ENCODE results near the gene ABLIM2. TPM values are rescaled to one million over a fixed set of nuclear protein-coding genes. Genes with fewer than 3 reads are reported as not detected.
A peak's percentile ranks its signal among the peaks of the same experiment; 100 is the strongest.

Gene ABLIM2
- total and polyA plus RNA-seq, 3 donors from 2014 or later: 5.2 to 7.5 (median 6.9) TPM

- intact Hi-C loops (cut with DNase I; ENCODE audit: low total_unique reads): no loop called here
- WGBS, 2 donors: 55 to 59% methylated on average over 1 of the region's 1 CpG
- Histone ChIP-seq H3K9me3 (no peaks in the 10 kb centered on the region), H3K4me1 (peaks cover 8% of the 10 kb centered on the region), H3K27ac (peak overlapping the region in 1 of 2 donors; percentile 2), H3K27me3 (no peaks in the 10 kb centered on the region), H3K4me3 (no peak overlapping the region), H3K36me3 (ENCODE audit: low read depth, missing control alignments) (no peaks in the 10 kb centered on the region)
- TF ChIP-seq POLR2A (IDR thresholded peaks at IDR 0.05) (no peak), CTCF (IDR thresholded peaks at IDR 0.05) (no peak)
- no peak for DNase-seq
These were observed 226.3 kb downstream of the ABLIM2 start for GRCh38 chr4:7932287-7932686.

- H3K36me3 ChIP-seq (ENCODE audit: low read depth, missing control alignments): no peaks in the 10 kb centered on the region
- WGBS, 2 donors: 22 to 35% methylated on average over 6 to 7 of the region's 7 CpGs
- H3K4me1 ChIP-seq: peaks cover 8% of the 10 kb centered on the region
- no peak overlapping the region for H3K4me3 ChIP-seq
- TF ChIP-seq POLR2A (IDR thresholded peaks at IDR 0.05) (no peak), CTCF (IDR thresholded peaks at IDR 0.05) (no peak)
- no peak overlapping the region for H3K27ac ChIP-seq
- H3K27me3 ChIP-seq: no peaks in the 10 kb centered on the region
- intact Hi-C loops (cut with DNase I; ENCODE audit: low total_unique reads): no loop called here
- no peaks in the 10 kb centered on the region for H3K9me3 ChIP-seq
- DNase-seq: no peak
These were observed 229.3 kb downstream of the ABLIM2 start for GRCh38 chr4:7929118-7929951.

- DNase-seq: no peak
- Histone ChIP-seq H3K4me1 (peaks cover 8% of the 10 kb centered on the region), H3K27ac (no peak overlapping the region), H3K36me3 (ENCODE audit: low read depth, missing control alignments) (no peaks in the 10 kb centered on the region), H3K4me3 (no peak overlapping the region), H3K27me3 (no peaks in the 10 kb centered on the region), H3K9me3 (no peaks in the 10 kb centered on the region)
- 80 to 85% methylated on average over 7 of the region's 7 CpGs for WGBS, 2 donors
- TF ChIP-seq CTCF (IDR thresholded peaks at IDR 0.05): no peak
- TF ChIP-seq POLR2A (IDR thresholded peaks at IDR 0.05): no peak
- intact Hi-C loops (cut with DNase I; ENCODE audit: low total_unique reads): no loop called here
These were observed 229.9 kb downstream of the ABLIM2 start for GRCh38 chr4:7928711-7929110.

GRCh38 chr4:7926822-7927221 lies 231.8 kb downstream of the ABLIM2 start:
- intact Hi-C loops (cut with DNase I; ENCODE audit: low total_unique reads): no loop called here
- Histone ChIP-seq H3K9me3 (no peaks in the 10 kb centered on the region), H3K36me3 (ENCODE audit: low read depth, missing control alignments) (no peaks in the 10 kb centered on the region), H3K4me1 (peaks cover 8% of the 10 kb centered on the region), H3K27me3 (no peaks in the 10 kb centered on the region), H3K4me3 (no peak overlapping the region), H3K27ac (no peak overlapping the region)
- 91 to 93% methylated on average over 7 of the region's 7 CpGs for WGBS, 2 donors
- DNase-seq: no peak
- TF ChIP-seq POLR2A (IDR thresholded peaks at IDR 0.05): no peak
- no peak for TF ChIP-seq CTCF (IDR thresholded peaks at IDR 0.05)

- H3K9me3 ChIP-seq: no peaks in the 10 kb centered on the region
- H3K36me3 ChIP-seq (ENCODE audit: low read depth, missing control alignments): no peaks in the 10 kb centered on the region
- TF ChIP-seq POLR2A (IDR thresholded peaks at IDR 0.05) (no peak), CTCF (IDR thresholded peaks at IDR 0.05) (no peak)
- WGBS, 2 donors: 80 to 84% methylated on average over 4 of the region's 4 CpGs
- intact Hi-C loops (cut with DNase I; ENCODE audit: low total_unique reads): no loop called here
- peaks cover 3% of the 10 kb centered on the region for H3K4me1 ChIP-seq
- no peak overlapping the region for H3K27ac ChIP-seq
- H3K27me3 ChIP-seq: no peaks in the 10 kb centered on the region
- no peak overlapping the region for H3K4me3 ChIP-seq
- DNase-seq: no peak
These were observed 234.0 kb downstream of the ABLIM2 start for GRCh38 chr4:7924570-7924969.
